Measurements from ENCODE around the gene NCF2.

NCF2 gene

GRCh38 chr1:183604038-183604808 lies 14.0 kb upstream of the NCF2 start:
- H3K4me3 Mint-ChIP-seq, result peak overlapping the region; percentile 59 to 72
- peak overlapping the region; percentile 92 for H3K27ac Mint-ChIP-seq
- H3K9me3 Mint-ChIP-seq, result peaks cover 4 to 7% of the 10 kb centered on the region in 2 donors
- peaks cover 38 to 76% of the 10 kb centered on the region in 2 donors for H3K4me1 Mint-ChIP-seq
- DNase-seq (no peak), ATAC-seq (replicated peaks) (peak; percentile 57 to 58)
- no peaks in the 10 kb centered on the region for H3K27me3 Mint-ChIP-seq
- H3K36me3 Mint-ChIP-seq, result peaks cover 7 to 9% of the 10 kb centered on the region in 2 donors

- Mint-ChIP-seq H3K36me3 (peaks cover 7 to 9% of the 10 kb centered on the region in 2 donors), H3K4me1 (peaks cover 40 to 74% of the 10 kb centered on the region in 2 donors), H3K4me3 (no peak overlapping the region), H3K27ac (peak overlapping the region; percentile 44), H3K9me3 (peaks cover 4 to 7% of the 10 kb centered on the region in 2 donors), H3K27me3 (no peaks in the 10 kb centered on the region)
- DNase-seq (no peak), ATAC-seq (replicated peaks) (no peak)
Measured at GRCh38 chr1:183602510-183602909, 12.3 kb upstream of the NCF2 start.

GRCh38 chr1:183600634-183601033 lies 10.4 kb upstream of the NCF2 start:
- peaks cover 34 to 56% of the 10 kb centered on the region in 2 donors for H3K4me1 Mint-ChIP-seq
- no peaks in the 10 kb centered on the region for H3K27me3 Mint-ChIP-seq
- H3K9me3 Mint-ChIP-seq, result peaks cover 4 to 7% of the 10 kb centered on the region in 2 donors
- H3K36me3 Mint-ChIP-seq, result peaks cover 7 to 9% of the 10 kb centered on the region in 2 donors
- no peak overlapping the region for H3K4me3 Mint-ChIP-seq
- ATAC-seq (replicated peaks), result no peak
- no peak overlapping the region for H3K27ac Mint-ChIP-seq
- DNase-seq, result no peak

GRCh38 chr1:183600136-183600535 lies 9.9 kb upstream of the NCF2 start:
- DNase-seq (no peak), ATAC-seq (replicated peaks) (no peak)
- H3K4me3 Mint-ChIP-seq, result no peak overlapping the region
- no peaks in the 10 kb centered on the region for H3K27me3 Mint-ChIP-seq
- H3K27ac Mint-ChIP-seq, result no peak overlapping the region
- H3K4me1 Mint-ChIP-seq, result peaks cover 33 to 51% of the 10 kb centered on the region in 2 donors
- peaks cover 4 to 8% of the 10 kb centered on the region in 2 donors for H3K9me3 Mint-ChIP-seq
- H3K36me3 Mint-ChIP-seq, result peaks cover 7 to 9% of the 10 kb centered on the region in 2 donors

GRCh38 chr1:183598386-183598785 lies 8.1 kb upstream of the NCF2 start:
- no peaks in the 10 kb centered on the region for H3K27me3 Mint-ChIP-seq
- ATAC-seq (replicated peaks) (peak; percentile 52 to 63), DNase-seq (no peak)
- no peaks in the 10 kb centered on the region for H3K36me3 Mint-ChIP-seq
- H3K27ac Mint-ChIP-seq, result peak overlapping the region; percentile 81
- no peak overlapping the region for H3K4me3 Mint-ChIP-seq
- peaks cover 0 to 4% of the 10 kb centered on the region in 2 donors for H3K9me3 Mint-ChIP-seq
- H3K4me1 Mint-ChIP-seq, result peaks cover 22 to 41% of the 10 kb centered on the region in 2 donors

GRCh38 chr1:183597656-183598347 lies 7.5 kb upstream of the NCF2 start:
- no peak for ATAC-seq (replicated peaks)
- Mint-ChIP-seq H3K36me3 (peaks cover 1 to 3% of the 10 kb centered on the region in 2 donors), H3K9me3 (peaks cover 4 to 5% of the 10 kb centered on the region in 2 donors), H3K4me3 (no peak overlapping the region), H3K27me3 (no peaks in the 10 kb centered on the region), H3K27ac (peak overlapping the region; percentile 81), H3K4me1 (peaks cover 26 to 41% of the 10 kb centered on the region in 2 donors)
- DNase-seq, result no peak

- Mint-ChIP-seq H3K9me3 (peaks cover 4 to 6% of the 10 kb centered on the region in 2 donors), H3K4me3 (no peak overlapping the region), H3K4me1 (peaks cover 28 to 43% of the 10 kb centered on the region in 2 donors), H3K36me3 (peaks cover 4 to 5% of the 10 kb centered on the region in 2 donors), H3K27ac (no peak overlapping the region), H3K27me3 (no peaks in the 10 kb centered on the region)
- ATAC-seq (replicated peaks), result no peak
- DNase-seq, result no peak
Measured at GRCh38 chr1:183596500-183596899, 6.2 kb upstream of the NCF2 start.

GRCh38 chr1:183595537-183595936 lies 5.3 kb upstream of the NCF2 start:
- no peak overlapping the region for H3K27ac Mint-ChIP-seq
- ATAC-seq (replicated peaks) (no peak), DNase-seq (no peak)
- no peaks in the 10 kb centered on the region for H3K27me3 Mint-ChIP-seq
- H3K36me3 Mint-ChIP-seq, result peaks cover 4 to 5% of the 10 kb centered on the region in 2 donors
- no peak overlapping the region for H3K4me3 Mint-ChIP-seq
- H3K9me3 Mint-ChIP-seq, result peaks cover 1 to 6% of the 10 kb centered on the region in 2 donors
- peaks cover 31 to 49% of the 10 kb centered on the region in 2 donors for H3K4me1 Mint-ChIP-seq

GRCh38 chr1:183593356-183593755 lies 3.1 kb upstream of the NCF2 start:
- peak; percentile 51 for DNase-seq
- Mint-ChIP-seq H3K9me3 (peaks cover 1 to 6% of the 10 kb centered on the region in 2 donors), H3K4me1 (peaks cover 41 to 63% of the 10 kb centered on the region in 2 donors), H3K36me3 (peaks cover 4 to 9% of the 10 kb centered on the region in 2 donors), H3K4me3 (peak overlapping the region; percentile 41 to 57), H3K27ac (peak overlapping the region; percentile 94), H3K27me3 (no peaks in the 10 kb centered on the region)
- peak; percentile 63 to 68 for ATAC-seq (replicated peaks)

- Mint-ChIP-seq H3K27me3 (no peaks in the 10 kb centered on the region), H3K4me1 (peaks cover 38 to 57% of the 10 kb centered on the region in 2 donors), H3K9me3 (peaks cover 1 to 6% of the 10 kb centered on the region in 2 donors), H3K27ac (peak overlapping the region; percentile 94), H3K4me3 (peak overlapping the region; percentile 41 to 57), H3K36me3 (peaks cover 4 to 9% of the 10 kb centered on the region in 2 donors)
- ATAC-seq (replicated peaks), result no peak
- no peak for DNase-seq
Measured at GRCh38 chr1:183592733-183593132, 2.5 kb upstream of the NCF2 start.

- H3K4me3 Mint-ChIP-seq, result peak overlapping the region; percentile 88 to 91
- peaks cover 0 to 6% of the 10 kb centered on the region in 2 donors for H3K9me3 Mint-ChIP-seq
- peaks cover 46 to 70% of the 10 kb centered on the region in 2 donors for H3K4me1 Mint-ChIP-seq
- H3K27ac Mint-ChIP-seq, result peak overlapping the region; percentile 96
- H3K27me3 Mint-ChIP-seq, result no peaks in the 10 kb centered on the region
- DNase-seq (peak; percentile 25), ATAC-seq (replicated peaks) (peak; percentile 18 to 23)
- peaks cover 19 to 27% of the 10 kb centered on the region in 2 donors for H3K36me3 Mint-ChIP-seq
Measured at GRCh38 chr1:183589874-183590243, 400 bp downstream of the NCF2 start.

GRCh38 chr1:183589384-183589783 lies 875 bp downstream of the NCF2 start:
- Mint-ChIP-seq H3K9me3 (peaks cover 0 to 6% of the 10 kb centered on the region in 2 donors), H3K4me1 (peaks cover 49 to 75% of the 10 kb centered on the region in 2 donors), H3K36me3 (peaks cover 20 to 32% of the 10 kb centered on the region in 2 donors), H3K4me3 (peak overlapping the region; percentile 88 to 91), H3K27me3 (no peaks in the 10 kb centered on the region), H3K27ac (peak overlapping the region; percentile 96)
- DNase-seq (no peak), ATAC-seq (replicated peaks) (no peak)

GRCh38 chr1:183588827-183589226 lies 1.4 kb downstream of the NCF2 start:
- DNase-seq, result no peak
- H3K4me1 Mint-ChIP-seq, result peaks cover 47 to 73% of the 10 kb centered on the region in 2 donors
- H3K27ac Mint-ChIP-seq, result peak overlapping the region; percentile 96
- no peaks in the 10 kb centered on the region for H3K27me3 Mint-ChIP-seq
- peaks cover 21 to 37% of the 10 kb centered on the region in 2 donors for H3K36me3 Mint-ChIP-seq
- peaks cover 0 to 6% of the 10 kb centered on the region in 2 donors for H3K9me3 Mint-ChIP-seq
- ATAC-seq (replicated peaks), result no peak
- H3K4me3 Mint-ChIP-seq, result peak overlapping the region; percentile 88 to 91

- no peaks in the 10 kb centered on the region for H3K27me3 Mint-ChIP-seq
- peaks cover 43 to 71% of the 10 kb centered on the region in 2 donors for H3K4me1 Mint-ChIP-seq
- no peak overlapping the region for H3K4me3 Mint-ChIP-seq
- peaks cover 1 to 2% of the 10 kb centered on the region in 2 donors for H3K9me3 Mint-ChIP-seq
- H3K27ac Mint-ChIP-seq, result no peak overlapping the region
- peaks cover 31 to 49% of the 10 kb centered on the region in 2 donors for H3K36me3 Mint-ChIP-seq
- no peak for DNase-seq
- no peak for ATAC-seq (replicated peaks)
Measured at GRCh38 chr1:183586926-183587325, 3.3 kb downstream of the NCF2 start.
